K562 (cell line): Measurements from ENCODE around the gene CCDC136. TPM values are rescaled to one million over a fixed set of nuclear protein-coding genes. Genes with fewer than 3 reads are reported as not detected.

Source experiments
- BACH1 ChIP-seq: fragments of 200-800 bp; sonication (Bioruptor generic); IDR thresholded peaks from 2 replicates; pipeline ENCODE4 v1.6.1; 2016; ENCODE audit warnings: missing genetic modification characterization, missing compliant biosample characterization
- CCAR2 ChIP-seq: fragments of 200-400 bp; formaldehyde crosslinking; IDR thresholded peaks from 2 replicates; pipeline ENCODE4 v1.6.1; 2017; ENCODE audit warnings: mild to moderate bottlenecking, low read depth, low read length
- CEBPG ChIP-seq, 3 experiments: fragments of 200-800 bp in 1 of 3; sonication (Bioruptor generic) in 1 of 3; sonication (generic) in 1 of 3; formaldehyde crosslinking in 1 of 3; IDR thresholded peaks in 2 of 3; conservative IDR thresholded peaks in 1 of 3; 2 replicates each; pipeline versions ENCODE4 v1.6.1 to v1.8.0; 2016 to 2022; ENCODE audit warnings: missing compliant biosample characterization in 2 of 3, missing genetic modification characterization in 2 of 3, mild to moderate bottlenecking in 1 of 3, missing genetic modification reagents in 1 of 3
- HES1 ChIP-seq: fragments of 450-650 bp; IDR thresholded peaks from 2 replicates; pipeline ENCODE4 v1.6.1; 2016; ENCODE audit warnings: low read depth, mild to moderate bottlenecking, moderate library complexity
- HEY1 ChIP-seq: fragments of 250-450 bp; sonication (Bioruptor Pico); IDR thresholded peaks from 2 replicates; pipeline ENCODE4 v1.5.0; 2020; ENCODE audit warnings: mild to moderate bottlenecking, moderate library complexity, borderline replicate concordance
- L3MBTL2 ChIP-seq: fragments of 450-650 bp; IDR thresholded peaks from 2 replicates; pipeline ENCODE4 v1.6.1; 2016; ENCODE audit warnings: mild to moderate bottlenecking, moderate library complexity
- MEF2D ChIP-seq: conservative IDR thresholded peaks from 2 replicates; pipeline ENCODE4 v1.6.1; 2016; ENCODE audit warnings: low read depth, missing genetic modification characterization, missing compliant biosample characterization
- NCOA4 ChIP-seq: fragments of 450-650 bp; IDR thresholded peaks from 2 replicates; pipeline ENCODE4 v1.6.1; 2018; ENCODE audit warnings: mild to moderate bottlenecking; ENCODE audit not compliant: partially characterized antibody
- NFIX ChIP-seq: fragments of 250-450 bp; sonication (Bioruptor Pico); IDR thresholded peaks from 2 replicates; pipeline ENCODE4 v1.4.0; 2020; ENCODE audit warnings: low read depth, mild to moderate bottlenecking, moderate library complexity
- NKRF ChIP-seq: fragments of 450-650 bp; IDR thresholded peaks from 2 replicates; pipeline ENCODE4 v1.6.1; 2016; ENCODE audit warnings: borderline replicate concordance
- NONO ChIP-seq, 2 experiments: fragments of 200-400 bp in 1 of 2; fragments of 450-650 bp in 1 of 2; formaldehyde crosslinking in 1 of 2; IDR thresholded peaks; 2 replicates each; pipeline ENCODE4 v1.6.1; 2017; ENCODE audit warnings: low read depth in 2 of 2, mild to moderate bottlenecking in 2 of 2, moderate library complexity in 2 of 2, low read length in 1 of 2
- SNIP1 ChIP-seq: fragments of 450-650 bp; IDR thresholded peaks from 2 replicates; pipeline ENCODE4 v1.7.1; 2017; ENCODE audit warnings: low read depth, mild to moderate bottlenecking
- ZFP30 ChIP-seq: fragments of 250-450 bp; sonication (Bioruptor Pico); IDR thresholded peaks from 2 replicates; pipeline ENCODE4 v1.8.0; 2022; ENCODE audit warnings: moderate library complexity, mild to moderate bottlenecking, inconsistent platforms, borderline replicate concordance
- ZNF407 ChIP-seq: fragments of 450-650 bp; IDR thresholded peaks from 2 replicates; pipeline ENCODE4 v1.6.1; 2016; ENCODE audit warnings: low read depth
- ZNF408 ChIP-seq: fragments of 250-450 bp; sonication (Bioruptor Pico); IDR thresholded peaks from 2 replicates; pipeline ENCODE4 v1.4.0; 2020; ENCODE audit warnings: low read depth, mild to moderate bottlenecking, moderate library complexity
- polyA plus RNA-seq, 8 experiments: library from polyadenylated mRNA; depleted of rRNA in 4 of 8; stranded (reverse) in 5 of 8; unstranded in 3 of 8; fragments of >200 nt; fragmentation: Nextera tagmentation in 2 of 8; fragmentation: Illumina TruSeq in 1 of 8; extraction: Ambion mirVana in 2 of 8; extraction: Trizol in 1 of 8; gene quantifications; 2 replicates each; pipeline versions ENCODE4 v1.2.1 to v1.2.3, GENCODE V29; 2011 to 2014; ENCODE audit warnings: inconsistent platforms in 1 of 8, missing spikeins in 1 of 8
- total RNA-seq, 7 experiments: library from RNA; depleted of rRNA in 6 of 7; stranded (reverse); fragments of >200 nt in 6 of 7; fragmentation: Illumina TruSeq in 2 of 7; extraction: Trizol in 2 of 7; gene quantifications; 2 replicates each; pipeline versions ENCODE4 v1.2.1 to v1.2.3, GENCODE V29; 2011 to 2021; ENCODE audit warnings: low replicate concordance in 1 of 7

Gene CCDC136
- total and polyA plus RNA-seq, 9 of the 15 experiments (the other 6 are each of a cell fraction or from before 2014, with no cell fraction given) = 2.4 to 40.8 (median 26.5) TPM

GRCh38 chr7:128860158-128861073 is 68.6 kb downstream of the CCDC136 start (continued):
- TF ChIP-seq NKRF = peak; percentile 59; the same call in 1 of the 2 replicates
- TF ChIP-seq BACH1 = no peak
- no peak for TF ChIP-seq ZNF408 (CRISPR knock-in tag)
- 0 out of 2 replicates have a peak, but pooled peaks have one; percentile 23 for TF ChIP-seq L3MBTL2
- TF ChIP-seq ZNF407 = no peak
- peak; percentile 84 for TF ChIP-seq HES1
- TF ChIP-seq CCAR2 = peak; percentile 72
- peak in 1 of 2 experiments; percentile 75; a peak in 1 of 4 replicates for TF ChIP-seq NONO (IDR thresholded peaks at IDR 0.05; ENCODE audit: low read depth in 2 of 2, low read length in 1 of 2)
- TF ChIP-seq CEBPG (CRISPR knock-in tag; IDR thresholded peaks at IDR 0.05) = no peak
- TF ChIP-seq CEBPG (tag; conservative IDR thresholded peaks at IDR 0.05 in 1 of 2, IDR thresholded peaks at IDR 0.05 in 1 of 2) = no peak
- TF ChIP-seq NFIX (CRISPR knock-in tag) = no peak
- no peak for TF ChIP-seq ZFP30 (CRISPR knock-in tag)
- no peak for TF ChIP-seq HEY1
- TF ChIP-seq MEF2D (tag) = no peak; the same call in 1 of the 2 replicates
- TF ChIP-seq NCOA4 = peak; percentile 74
- TF ChIP-seq SNIP1 = no peak
